HepG2 (cell line): ENCODE measurements around the gene KAZN. TPM values are rescaled to one million over a fixed set of nuclear protein-coding genes. Genes with fewer than 3 reads are reported as not detected.

Source experiments
- CENPT ChIP-seq: sonication (generic); formaldehyde crosslinking; IDR thresholded peaks from 2 replicates; pipeline ENCODE4 v1.8.0; 2022; ENCODE audit warnings: low read depth, mild to moderate bottlenecking, moderate library complexity, missing genetic modification reagents
- GZF1 ChIP-seq: sonication (generic); formaldehyde crosslinking; IDR thresholded peaks from 2 replicates; pipeline ENCODE4 v1.5.1; 2020; ENCODE audit warnings: mild to moderate bottlenecking, missing genetic modification reagents
- NFE2 ChIP-seq: sonication (generic); formaldehyde crosslinking; IDR thresholded peaks from 2 replicates; pipeline ENCODE4 v1.4.0; 2020; ENCODE audit warnings: missing genetic modification reagents
- SAP130 ChIP-seq: IDR thresholded peaks from 2 replicates; pipeline ENCODE4 v1.6.1; 2016; ENCODE audit warnings: low read depth
- SP5 ChIP-seq: IDR thresholded peaks from 2 replicates; pipeline ENCODE4 v1.6.1; 2016; ENCODE audit warnings: low read depth, borderline replicate concordance
- TEAD3 ChIP-seq: optimal IDR thresholded peaks from 2 replicates; pipeline ENCODE3; 2016; ENCODE audit warnings: borderline replicate concordance
- ZBTB1 ChIP-seq: sonication (generic); formaldehyde crosslinking; IDR thresholded peaks from 2 replicates; pipeline ENCODE4 v1.4.0; 2020; ENCODE audit warnings: missing genetic modification reagents, borderline replicate concordance
- ZMYM2 ChIP-seq: sonication (generic); formaldehyde crosslinking; IDR thresholded peaks from 2 replicates; pipeline ENCODE4 v1.8.0; 2022; ENCODE audit warnings: mild to moderate bottlenecking, missing genetic modification reagents
- ZNF10 ChIP-seq: sonication (generic); formaldehyde crosslinking; IDR thresholded peaks from 2 replicates; pipeline ENCODE4 v1.4.0; 2020; ENCODE audit warnings: mild to moderate bottlenecking, low read depth, missing genetic modification reagents, borderline replicate concordance
- ZNF337 ChIP-seq: sonication (generic); formaldehyde crosslinking; IDR thresholded peaks from 2 replicates; pipeline ENCODE4 v1.5.1; 2020; ENCODE audit warnings: missing genetic modification reagents, low read depth, mild to moderate bottlenecking, borderline replicate concordance
- ZNF619 ChIP-seq: sonication (generic); formaldehyde crosslinking; IDR thresholded peaks from 2 replicates; pipeline ENCODE4 v1.4.0; 2020; ENCODE audit warnings: mild to moderate bottlenecking, missing genetic modification reagents
- ZNF773 ChIP-seq: sonication (generic); formaldehyde crosslinking; IDR thresholded peaks from 2 replicates; pipeline ENCODE4 v1.4.0; 2020; ENCODE audit warnings: missing genetic modification reagents, borderline replicate concordance
- polyA plus RNA-seq, 8 experiments: library from polyadenylated mRNA; depleted of rRNA in 3 of 8; stranded (reverse) in 7 of 8; unstranded in 1 of 8; fragments of >200 nt; fragmentation: Illumina TruSeq in 4 of 8; extraction: Trizol in 4 of 8; gene quantifications; 2 replicates each; pipeline versions ENCODE4 v1.2.1 to v1.2.3, GENCODE V29; 2011 to 2016; ENCODE audit warnings: low read depth in 4 of 8, missing spikeins in 1 of 8, mixed read lengths in 1 of 8; ENCODE audit not compliant: insufficient read depth in 1 of 8
- total RNA-seq, 5 experiments: library from RNA; depleted of rRNA; stranded (reverse); fragments of >200 nt; fragmentation: Illumina TruSeq; extraction: Trizol; gene quantifications; 2 replicates each; pipeline ENCODE4 v1.2.3, GENCODE V29; 2016; ENCODE audit warnings: low read depth in 1 of 5
- TF ChIP-seq, protein P1 (sequence below): sonication (generic); formaldehyde crosslinking; IDR thresholded peaks from 2 replicates; pipeline ENCODE4 v1.8.1; 2023; ENCODE audit warnings: mild to moderate bottlenecking, moderate library complexity, missing genetic modification reagents
- TF ChIP-seq, protein P2 (sequence below), 2 experiments: sonication (generic) in 1 of 2; formaldehyde crosslinking in 1 of 2; IDR thresholded peaks; 2 replicates each; pipeline versions ENCODE4 v1.4.0 to v1.6.1; 2018 to 2020; ENCODE audit warnings: missing genetic modification reagents in 2 of 2, borderline replicate concordance in 1 of 2, low read depth in 1 of 2, mild to moderate bottlenecking in 1 of 2, missing biosample characterization in 1 of 2

Gene KAZN
- total and polyA plus RNA-seq, 2 of the 13 experiments (the other 11 are each of a cell fraction or from before 2014, with no cell fraction given): 10.4 to 13.5 TPM

DNA sequence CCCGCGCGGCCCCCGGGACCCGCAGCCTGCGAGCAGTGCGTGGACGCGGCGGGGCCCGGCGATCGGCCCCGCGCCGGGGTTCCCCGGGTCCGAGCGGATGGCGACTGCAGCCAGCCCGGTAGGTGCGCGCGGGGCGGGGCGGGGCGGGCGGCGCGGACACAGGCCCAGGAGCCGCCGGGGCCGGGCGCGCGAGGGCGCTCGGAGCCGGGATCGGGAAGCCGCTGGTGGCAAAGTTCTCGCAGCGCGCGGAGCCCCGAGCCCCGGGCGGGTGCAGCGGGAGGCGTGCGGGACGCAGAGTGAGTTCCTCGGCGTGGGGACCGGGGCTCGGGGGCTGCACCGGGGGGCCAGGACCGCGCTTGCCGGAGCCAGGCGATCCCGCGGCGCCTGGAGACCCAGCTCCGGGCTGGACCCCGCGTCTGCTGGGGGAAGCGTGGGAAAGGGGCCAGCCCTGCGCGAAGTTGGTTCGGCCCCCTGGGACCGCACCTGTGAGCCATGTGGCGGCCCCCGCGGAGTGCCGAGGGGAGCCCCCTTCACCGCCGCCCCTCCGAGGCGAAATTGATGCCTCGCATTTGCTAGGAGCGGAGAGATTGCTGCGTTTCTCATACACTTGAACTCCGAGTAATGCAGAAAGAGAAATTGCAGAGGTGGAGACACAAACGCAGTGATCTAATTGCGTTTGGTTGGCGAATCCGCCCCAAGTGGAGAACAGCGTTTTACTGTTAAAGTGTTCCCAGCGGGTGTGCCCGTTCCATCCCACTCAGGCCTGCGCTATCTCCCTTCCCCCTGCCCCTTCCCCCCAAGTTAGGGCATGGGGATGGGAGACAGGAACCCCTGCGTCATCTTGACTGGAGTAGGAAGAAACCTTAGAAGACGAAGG, 326.2 kb downstream of the KAZN start (continued):
- TF ChIP-seq, protein P1, sequence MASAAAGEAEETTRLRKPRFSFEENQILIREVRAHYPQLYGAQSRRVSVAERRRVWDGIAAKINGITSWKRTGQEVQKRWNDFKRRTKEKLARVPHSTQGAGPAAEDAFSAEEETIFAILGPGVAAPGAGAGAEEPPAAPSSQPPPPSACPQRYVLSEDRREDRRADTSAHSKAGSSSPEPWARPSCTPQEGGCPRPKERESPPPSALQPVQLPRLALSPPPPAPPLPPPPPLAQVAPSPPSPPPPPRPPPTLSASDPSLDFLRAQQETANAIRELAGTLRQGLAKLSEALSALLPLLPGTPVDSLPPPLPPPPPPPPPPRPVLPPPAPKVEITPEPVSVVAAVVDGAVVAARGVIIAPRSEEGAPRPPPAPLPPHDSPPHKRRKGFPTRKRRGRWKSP (CRISPR knock-in tag): no peak
- TF ChIP-seq SP5 (CRISPR knock-in tag): 0 out of 2 replicates have a peak, but pooled peaks have one; percentile 7
- TF ChIP-seq NFE2 (CRISPR knock-in tag): no peak
- TF ChIP-seq ZMYM2 (CRISPR knock-in tag): no peak
- TF ChIP-seq ZNF337 (CRISPR knock-in tag): no peak
- TF ChIP-seq TEAD3 (CRISPR knock-in tag): no peak
- no peak for TF ChIP-seq SAP130 (CRISPR knock-in tag)
- TF ChIP-seq ZNF10 (CRISPR knock-in tag): no peak
- no peak for TF ChIP-seq GZF1 (CRISPR knock-in tag)
- TF ChIP-seq, protein P2, sequence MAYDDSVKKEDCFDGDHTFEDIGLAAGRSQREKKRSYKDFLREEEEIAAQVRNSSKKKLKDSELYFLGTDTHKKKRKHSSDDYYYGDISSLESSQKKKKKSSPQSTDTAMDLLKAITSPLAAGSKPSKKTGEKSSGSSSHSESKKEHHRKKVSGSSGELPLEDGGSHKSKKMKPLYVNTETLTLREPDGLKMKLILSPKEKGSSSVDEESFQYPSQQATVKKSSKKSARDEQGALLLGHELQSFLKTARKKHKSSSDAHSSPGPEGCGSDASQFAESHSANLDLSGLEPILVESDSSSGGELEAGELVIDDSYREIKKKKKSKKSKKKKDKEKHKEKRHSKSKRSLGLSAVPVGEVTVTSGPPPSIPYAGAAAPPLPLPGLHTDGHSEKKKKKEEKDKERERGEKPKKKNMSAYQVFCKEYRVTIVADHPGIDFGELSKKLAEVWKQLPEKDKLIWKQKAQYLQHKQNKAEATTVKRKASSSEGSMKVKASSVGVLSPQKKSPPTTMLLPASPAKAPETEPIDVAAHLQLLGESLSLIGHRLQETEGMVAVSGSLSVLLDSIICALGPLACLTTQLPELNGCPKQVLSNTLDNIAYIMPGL (CRISPR knock-in tag; IDR thresholded peaks at IDR 0.05; ENCODE audit: borderline replicate concordance in 1 of 2, low read depth in 1 of 2): peak; percentile 38 to 60; a peak in 1 of 4 replicates
- no peak for TF ChIP-seq ZNF773 (CRISPR knock-in tag)
- TF ChIP-seq ZNF619 (CRISPR knock-in tag): no peak
- TF ChIP-seq ZBTB1 (CRISPR knock-in tag): no peak
- no peak for TF ChIP-seq CENPT (CRISPR knock-in tag)
